ENCODE results near the gene MACROD2. TPM values are rescaled to one million over a fixed set of nuclear protein-coding genes. Genes with fewer than 3 reads are reported as not detected.

The MACROD2 gene
- total and polyA plus RNA-seq, 2 donors (not counting 1 experiment from before 2014, with no cell fraction given), result 5.3 to 6.7 TPM

GRCh38 chr20:15886250-15886649 lies 1890.9 kb downstream of the MACROD2 start:
- no peaks in the 10 kb centered on the region for H3K9me3 Mint-ChIP-seq (ENCODE audit: insufficient read depth)
- Histone ChIP-seq H3K4me1 (ENCODE audit: control insufficient read depth in 2 of 2, insufficient read depth in 2 of 2, low read length in 2 of 2) (peaks cover 17 to 20% of the 10 kb centered on the region in 2 donors), H4K20me1 (ENCODE audit: control insufficient read depth, insufficient read depth, low read length, poor library complexity, severe bottlenecking) (no peaks in the 10 kb centered on the region), H3K27me3 (replicated peaks in 1 of 4; ENCODE audit: control extremely low read depth in 1 of 4, control insufficient read depth in 3 of 4, insufficient read depth in 4 of 4, low read length in 3 of 4) (no peaks in the 10 kb centered on the region), H3K9me3 (ENCODE audit: control extremely low read depth in 1 of 3, control insufficient read depth in 2 of 3, insufficient read depth in 1 of 3, low read length in 2 of 3) (peaks cover 2 to 15% (median 2%) of the 10 kb centered on the region in 3 donors), H3K4me3 (ENCODE audit: control extremely low read depth in 1 of 5, extremely low read depth in 1 of 5, insufficient read depth in 1 of 5, low read depth in 2 of 5, low read length in 4 of 5) (no peak overlapping the region), H3K36me3 (replicated peaks in 1 of 2; ENCODE audit: control extremely low read depth in 1 of 2, control insufficient read depth in 1 of 2, extremely low read depth in 1 of 2, insufficient read depth in 2 of 2, low read length in 1 of 2) (no peaks in the 10 kb centered on the region), H3K9ac (ENCODE audit: low read length) (no peak overlapping the region), H3K79me2 (ENCODE audit: control insufficient read depth, insufficient read depth, low read length) (no peaks in the 10 kb centered on the region), H2AFZ (ENCODE audit: insufficient read depth, low read depth, low read length, poor library complexity, severe bottlenecking) (no peak overlapping the region), H3K4me2 (replicated peaks; ENCODE audit: low read depth, low read length, poor library complexity, severe bottlenecking) (no peak overlapping the region), H3K27ac (ENCODE audit: low read length in 2 of 2) (no peak overlapping the region)
- H3K27ac Mint-ChIP-seq, result no peak overlapping the region
- no peak for TF ChIP-seq EZH2 (IDR thresholded peaks at IDR 0.05; ENCODE audit: borderline replicate concordance, insufficient read depth, low read depth, low read length, poor library complexity, severe bottlenecking)
- TF ChIP-seq CTCF (IDR thresholded peaks at IDR 0.05), result no peak
- no peak overlapping the region for H3K4me3 Mint-ChIP-seq
- ChIA-PET CTCF (interaction anchor here (0.6 kb wide), 2 partner anchors 109 to 141 kb away, joined by 3 to 6 read pairs; no protein-coding TSS in a partner anchor), POLR2A (no interaction called here)
- WGBS (ENCODE audit: insufficient coverage), result no CpG with 5 or more reads among the region's 2 CpGs
- ATAC-seq (ENCODE audit: low read depth) (no peak), DNase-seq (no peak)
- peaks cover 29% of the 10 kb centered on the region for H3K4me1 Mint-ChIP-seq
- H3K27me3 Mint-ChIP-seq, result no peaks in the 10 kb centered on the region
- intact Hi-C loops (cut with micrococcal nuclease), result no loop called here

GRCh38 chr20:15887387-15887786 lies 1892.1 kb downstream of the MACROD2 start:
- peaks cover 18 to 21% of the 10 kb centered on the region in 2 donors for H3K4me1 ChIP-seq (ENCODE audit: control insufficient read depth in 2 of 2, insufficient read depth in 2 of 2, low read length in 2 of 2)
- H3K4me3 Mint-ChIP-seq, result no peak overlapping the region
- 100% methylated on average over 1 of the region's 2 CpGs for WGBS (ENCODE audit: insufficient coverage)
- H3K9me3 ChIP-seq (ENCODE audit: control extremely low read depth in 1 of 3, control insufficient read depth in 2 of 3, insufficient read depth in 1 of 3, low read length in 2 of 3), result peaks cover 2 to 15% (median 2%) of the 10 kb centered on the region in 3 donors
- no peak overlapping the region for H3K4me3 ChIP-seq (ENCODE audit: control extremely low read depth in 1 of 5, extremely low read depth in 1 of 5, insufficient read depth in 1 of 5, low read depth in 2 of 5, low read length in 4 of 5)
- POLR2A ChIA-PET, result no interaction called here
- CTCF ChIA-PET, result no interaction called here
- H2AFZ ChIP-seq (ENCODE audit: insufficient read depth, low read depth, low read length, poor library complexity, severe bottlenecking), result no peak overlapping the region
- no peak for DNase-seq
- H3K4me2 ChIP-seq (replicated peaks; ENCODE audit: low read depth, low read length, poor library complexity, severe bottlenecking), result no peak overlapping the region
- no peaks in the 10 kb centered on the region for H3K36me3 ChIP-seq (replicated peaks in 1 of 2; ENCODE audit: control extremely low read depth in 1 of 2, control insufficient read depth in 1 of 2, extremely low read depth in 1 of 2, insufficient read depth in 2 of 2, low read length in 1 of 2)
- no peaks in the 10 kb centered on the region for H3K9me3 Mint-ChIP-seq (ENCODE audit: insufficient read depth)
- ATAC-seq (ENCODE audit: low read depth), result no peak
- intact Hi-C loops (cut with micrococcal nuclease), result no loop called here
- H3K4me1 Mint-ChIP-seq, result peaks cover 29% of the 10 kb centered on the region
- no peaks in the 10 kb centered on the region for H3K79me2 ChIP-seq (ENCODE audit: control insufficient read depth, insufficient read depth, low read length)
- H3K27me3 ChIP-seq (replicated peaks in 1 of 4; ENCODE audit: control extremely low read depth in 1 of 4, control insufficient read depth in 3 of 4, insufficient read depth in 4 of 4, low read length in 3 of 4), result no peaks in the 10 kb centered on the region
- no peak overlapping the region for H3K27ac ChIP-seq (ENCODE audit: low read length in 2 of 2)
- no peaks in the 10 kb centered on the region for H3K27me3 Mint-ChIP-seq
- H3K9ac ChIP-seq (ENCODE audit: low read length), result no peak overlapping the region
- H4K20me1 ChIP-seq (ENCODE audit: control insufficient read depth, insufficient read depth, low read length, poor library complexity, severe bottlenecking), result no peaks in the 10 kb centered on the region
- TF ChIP-seq CTCF (IDR thresholded peaks at IDR 0.05) (no peak), EZH2 (IDR thresholded peaks at IDR 0.05; ENCODE audit: borderline replicate concordance, insufficient read depth, low read depth, low read length, poor library complexity, severe bottlenecking) (no peak)
- H3K27ac Mint-ChIP-seq, result no peak overlapping the region
